Breast epithelium (tissue), 3 donors: ENCODE measurements around the gene EEF1A2.

Source experiments
- POLR2AphosphoS5 ChIP-seq, 3 donors: sonication (generic); formaldehyde crosslinking; IDR thresholded peaks; one replicate each; pipeline ENCODE4 v1.6.1; 2017; ENCODE audit warnings: antibody characterized with exemption in 3 of 3
- TF ChIP-seq, protein P1 (sequence below), 3 donors: fragments of 450-650 bp; IDR thresholded peaks; one replicate each; pipeline ENCODE4 v1.5.1; 2016 to 2017; ENCODE audit warnings: antibody characterized with exemption in 3 of 3, mild to moderate bottlenecking in 3 of 3, moderate library complexity in 3 of 3

DNA sequence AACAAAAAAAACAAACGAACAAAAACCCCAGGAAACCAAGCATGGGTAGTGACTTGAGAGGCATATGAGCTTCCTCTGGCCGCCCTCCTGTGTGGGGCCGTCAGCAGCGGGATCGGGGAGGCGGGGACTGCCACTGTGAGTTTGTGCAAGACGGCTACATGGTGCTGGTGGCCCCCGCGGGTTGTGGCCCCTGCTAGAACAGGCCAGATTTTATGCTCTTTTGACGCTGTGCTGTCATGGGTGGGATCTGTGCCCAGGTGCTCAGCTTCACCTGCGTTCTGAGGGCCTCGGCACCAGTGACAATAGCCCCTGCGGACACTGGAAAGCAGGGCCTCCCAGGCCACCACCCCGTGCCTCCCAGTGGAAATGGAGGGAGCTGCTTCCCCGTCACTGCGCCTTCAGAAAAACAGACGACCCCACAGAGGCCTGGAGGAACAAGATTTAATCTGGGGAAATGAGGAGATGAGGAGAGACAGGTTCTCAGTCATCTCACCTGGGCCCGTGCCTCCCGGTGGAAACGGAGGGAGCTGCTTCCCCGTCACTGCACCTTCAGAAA lies 21.7 kb downstream of the EEF1A2 start:
- TF ChIP-seq, protein P1, sequence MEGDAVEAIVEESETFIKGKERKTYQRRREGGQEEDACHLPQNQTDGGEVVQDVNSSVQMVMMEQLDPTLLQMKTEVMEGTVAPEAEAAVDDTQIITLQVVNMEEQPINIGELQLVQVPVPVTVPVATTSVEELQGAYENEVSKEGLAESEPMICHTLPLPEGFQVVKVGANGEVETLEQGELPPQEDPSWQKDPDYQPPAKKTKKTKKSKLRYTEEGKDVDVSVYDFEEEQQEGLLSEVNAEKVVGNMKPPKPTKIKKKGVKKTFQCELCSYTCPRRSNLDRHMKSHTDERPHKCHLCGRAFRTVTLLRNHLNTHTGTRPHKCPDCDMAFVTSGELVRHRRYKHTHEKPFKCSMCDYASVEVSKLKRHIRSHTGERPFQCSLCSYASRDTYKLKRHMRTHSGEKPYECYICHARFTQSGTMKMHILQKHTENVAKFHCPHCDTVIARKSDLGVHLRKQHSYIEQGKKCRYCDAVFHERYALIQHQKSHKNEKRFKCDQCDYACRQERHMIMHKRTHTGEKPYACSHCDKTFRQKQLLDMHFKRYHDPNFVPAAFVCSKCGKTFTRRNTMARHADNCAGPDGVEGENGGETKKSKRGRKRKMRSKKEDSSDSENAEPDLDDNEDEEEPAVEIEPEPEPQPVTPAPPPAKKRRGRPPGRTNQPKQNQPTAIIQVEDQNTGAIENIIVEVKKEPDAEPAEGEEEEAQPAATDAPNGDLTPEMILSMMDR (IDR thresholded peaks at IDR 0.05) = no peak
- TF ChIP-seq POLR2AphosphoS5 (IDR thresholded peaks at IDR 0.05) = no peak
